Inflammatory macrophage (primary cell): Measurements from ENCODE around the gene NOXA1.

Experiments
- DNase-seq, 2 donors: peaks; one replicate each; pipeline ENCODE4 v3.0.0-alpha.2; 2020 to 2022

Gene NOXA1

GRCh38 chr9:137427454-137428310 lies 4.5 kb downstream of the NOXA1 start:
- DNase-seq = no peak

- DNase-seq = no peak
These were observed 5.1 kb downstream of the NOXA1 start for GRCh38 chr9:137428311-137428630.

- no peak for DNase-seq
These were observed 5.8 kb downstream of the NOXA1 start for GRCh38 chr9:137428841-137429545.

GRCh38 chr9:137429546-137429890 lies 6.3 kb downstream of the NOXA1 start:
- DNase-seq = no peak

GRCh38 chr9:137429974-137430722 lies 7.0 kb downstream of the NOXA1 start:
- DNase-seq = no peak

- DNase-seq = no peak
These were observed 7.7 kb downstream of the NOXA1 start for GRCh38 chr9:137430723-137431415.

GRCh38 chr9:137431416-137431931 lies 8.3 kb downstream of the NOXA1 start:
- DNase-seq = no peak

- DNase-seq = no peak
These were observed 9.6 kb downstream of the NOXA1 start for GRCh38 chr9:137432687-137433348.

- DNase-seq = no peak
These were observed 10.2 kb downstream of the NOXA1 start for GRCh38 chr9:137433349-137433915.

GRCh38 chr9:137433916-137434431 lies 10.8 kb downstream of the NOXA1 start:
- DNase-seq = no peak

GRCh38 chr9:137434498-137435380 lies 11.5 kb downstream of the NOXA1 start:
- DNase-seq = peak in 1 of 2 donors; percentile 58

GRCh38 chr9:137435381-137435891 lies 12.2 kb downstream of the NOXA1 start:
- no peak for DNase-seq

- peak; percentile 29 to 67 for DNase-seq
These were observed 13.0 kb downstream of the NOXA1 start for GRCh38 chr9:137435980-137436760.

GRCh38 chr9:137436761-137437600 lies 13.8 kb downstream of the NOXA1 start:
- no peak for DNase-seq

GRCh38 chr9:137437691-137438590 lies 14.7 kb downstream of the NOXA1 start:
- no peak for DNase-seq

GRCh38 chr9:137438591-137439157 lies 15.5 kb downstream of the NOXA1 start:
- DNase-seq = no peak

- no peak for DNase-seq
These were observed 16.0 kb downstream of the NOXA1 start for GRCh38 chr9:137439158-137439714.
